ENCODE data around the gene ZNF444. TPM values are rescaled to one million over a fixed set of nuclear protein-coding genes. Genes with fewer than 3 reads are reported as not detected.
A peak's percentile ranks its signal among the peaks of the same experiment; 100 is the strongest.

The ZNF444 gene
- total and polyA plus RNA-seq, 9 donors = 7.3 to 48.2 (median 35.2) TPM

DNA sequence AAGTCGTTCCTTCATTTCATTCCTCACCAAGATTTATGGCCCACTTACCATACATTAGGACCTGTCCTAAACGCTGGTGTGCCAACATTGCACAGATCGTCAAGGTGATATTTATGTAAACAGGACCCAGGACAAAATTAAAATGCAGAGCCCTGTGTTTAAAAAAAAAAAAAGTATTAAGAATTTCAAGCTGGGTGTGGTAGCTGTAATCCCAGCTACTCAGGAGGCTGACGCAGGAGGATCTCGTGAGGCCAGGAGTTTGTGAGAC lies 6.5 kb upstream of the ZNF444 start:
- WGBS, 3 donors = 83 to 88% (median 88%) methylated on average over 5 of the region's 5 CpGs
- Histone ChIP-seq H3K9me3 (no peaks in the 10 kb centered on the region), H3K4me3 (no peak overlapping the region), H3K27ac (no peak overlapping the region), H3K27me3 (no peaks in the 10 kb centered on the region), H3K4me1 (ENCODE audit: insufficient read depth) (peaks cover 5% of the 10 kb centered on the region), H3K36me3 (no peaks in the 10 kb centered on the region)
- DNase-seq = no peak
- TF ChIP-seq, protein P1, sequence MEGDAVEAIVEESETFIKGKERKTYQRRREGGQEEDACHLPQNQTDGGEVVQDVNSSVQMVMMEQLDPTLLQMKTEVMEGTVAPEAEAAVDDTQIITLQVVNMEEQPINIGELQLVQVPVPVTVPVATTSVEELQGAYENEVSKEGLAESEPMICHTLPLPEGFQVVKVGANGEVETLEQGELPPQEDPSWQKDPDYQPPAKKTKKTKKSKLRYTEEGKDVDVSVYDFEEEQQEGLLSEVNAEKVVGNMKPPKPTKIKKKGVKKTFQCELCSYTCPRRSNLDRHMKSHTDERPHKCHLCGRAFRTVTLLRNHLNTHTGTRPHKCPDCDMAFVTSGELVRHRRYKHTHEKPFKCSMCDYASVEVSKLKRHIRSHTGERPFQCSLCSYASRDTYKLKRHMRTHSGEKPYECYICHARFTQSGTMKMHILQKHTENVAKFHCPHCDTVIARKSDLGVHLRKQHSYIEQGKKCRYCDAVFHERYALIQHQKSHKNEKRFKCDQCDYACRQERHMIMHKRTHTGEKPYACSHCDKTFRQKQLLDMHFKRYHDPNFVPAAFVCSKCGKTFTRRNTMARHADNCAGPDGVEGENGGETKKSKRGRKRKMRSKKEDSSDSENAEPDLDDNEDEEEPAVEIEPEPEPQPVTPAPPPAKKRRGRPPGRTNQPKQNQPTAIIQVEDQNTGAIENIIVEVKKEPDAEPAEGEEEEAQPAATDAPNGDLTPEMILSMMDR (IDR thresholded peaks at IDR 0.05) = no peak
- TF ChIP-seq EP300 (IDR thresholded peaks at IDR 0.05) (no peak), POLR2A (IDR thresholded peaks at IDR 0.05) (no peak)
- intact Hi-C loops (cut with DNase I) = no loop called here

- no peak for DNase-seq
- H3K27ac ChIP-seq = no peak overlapping the region
- peaks cover 5% of the 10 kb centered on the region for H3K4me1 ChIP-seq (ENCODE audit: insufficient read depth)
- no peak for TF ChIP-seq POLR2A (IDR thresholded peaks at IDR 0.05)
- no peaks in the 10 kb centered on the region for H3K36me3 ChIP-seq
- H3K27me3 ChIP-seq = no peaks in the 10 kb centered on the region
- intact Hi-C loops (cut with DNase I) = no loop called here
- 57 to 63% (median 59%) methylated on average over 10 of the region's 10 CpGs for WGBS, 3 donors
- no peak overlapping the region for H3K4me3 ChIP-seq
- H3K9me3 ChIP-seq = no peaks in the 10 kb centered on the region
Observed at GRCh38 chr19:56136362-56136761, 4.7 kb upstream of the ZNF444 start.

- peaks cover 2% of the 10 kb centered on the region for H3K4me1 ChIP-seq (ENCODE audit: insufficient read depth)
- TF ChIP-seq, protein P1 (IDR thresholded peaks at IDR 0.05) = no peak
- no peak for TF ChIP-seq EP300 (IDR thresholded peaks at IDR 0.05)
- no peak for TF ChIP-seq POLR2A (IDR thresholded peaks at IDR 0.05)
- no peak overlapping the region for H3K27ac ChIP-seq
- H3K9me3 ChIP-seq = no peaks in the 10 kb centered on the region
- DNase-seq = no peak
- 79 to 80% (median 80%) methylated on average over 6 of the region's 6 CpGs for WGBS, 3 donors
- H3K4me3 ChIP-seq = no peak overlapping the region
- no peaks in the 10 kb centered on the region for H3K27me3 ChIP-seq
- intact Hi-C loops (cut with DNase I) = no loop called here
- no peaks in the 10 kb centered on the region for H3K36me3 ChIP-seq
Observed at GRCh38 chr19:56137405-56137804, 3.7 kb upstream of the ZNF444 start.

- no peaks in the 10 kb centered on the region for H3K36me3 ChIP-seq
- no peak for TF ChIP-seq EP300 (IDR thresholded peaks at IDR 0.05)
- no peak for TF ChIP-seq POLR2A (IDR thresholded peaks at IDR 0.05)
- TF ChIP-seq, protein P1 (IDR thresholded peaks at IDR 0.05) = no peak
- H3K27ac ChIP-seq = no peak overlapping the region
- intact Hi-C loops (cut with DNase I) = no loop called here
- no peaks in the 10 kb centered on the region for H3K27me3 ChIP-seq
- H3K4me3 ChIP-seq = no peak overlapping the region
- 35 to 57% (median 37%) methylated on average over 3 of the region's 3 CpGs for WGBS, 3 donors
- H3K9me3 ChIP-seq = no peaks in the 10 kb centered on the region
- no peak for DNase-seq
- peaks cover 4% of the 10 kb centered on the region for H3K4me1 ChIP-seq (ENCODE audit: insufficient read depth)
Observed at GRCh38 chr19:56138069-56138468, 3.0 kb upstream of the ZNF444 start.

- Histone ChIP-seq H3K9me3 (no peaks in the 10 kb centered on the region), H3K4me1 (ENCODE audit: insufficient read depth) (peaks cover 4% of the 10 kb centered on the region), H3K27ac (peak overlapping the region; percentile 26 to 90), H3K27me3 (no peaks in the 10 kb centered on the region), H3K4me3 (peak overlapping the region; percentile 65), H3K36me3 (no peaks in the 10 kb centered on the region)
- DNase-seq = no peak
- intact Hi-C loops (cut with DNase I) = loop anchor here in 2 of 4 donors (2.0 to 10.0 kb wide), 3 partner anchors 19 to 165 kb away; partner anchors contain the start of gene ZNF787 (in 1 of the 2)
- TF ChIP-seq EP300 (IDR thresholded peaks at IDR 0.05) (no peak), POLR2A (IDR thresholded peaks at IDR 0.05) (no peak)
- TF ChIP-seq, protein P1 (IDR thresholded peaks at IDR 0.05) = no peak
- WGBS, 3 donors = 14 to 19% (median 14%) methylated on average over 22 of the region's 22 CpGs
Observed at GRCh38 chr19:56139847-56140582, 1.1 kb upstream of the ZNF444 start.
